Neural progenitor cell (in vitro differentiated cells): ENCODE measurements around the gene ARIH1.

Source experiments
- CTCF ChIP-seq: fragments of 200-600 bp; sonication (generic); IDR thresholded peaks from 2 replicates; pipeline ENCODE4 v1.5.1; 2017; ENCODE audit warnings: antibody characterized with exemption, mild to moderate bottlenecking
- EZH2 ChIP-seq: fragments of 200-600 bp; sonication (generic); IDR thresholded peaks from 2 replicates; pipeline ENCODE4 v1.6.1; 2017; ENCODE audit warnings: antibody characterized with exemption, mild to moderate bottlenecking, moderate library complexity

GRCh38 chr15:72511536-72511935 is 37.4 kb downstream of the ARIH1 start:
- no peak for TF ChIP-seq CTCF
- no peak for TF ChIP-seq EZH2
